Osteoblast (primary cell): ENCODE results near the gene CGNL1. TPM values are rescaled to one million over a fixed set of nuclear protein-coding genes. Genes with fewer than 3 reads are reported as not detected.

Experiments used
- DNase-seq: peaks from one replicate; pipeline ENCODE4 v3.0.0; 2011; ENCODE audit warnings: low spot score, mixed read lengths; ENCODE audit not compliant: insufficient read length; ENCODE audit errors: missing footprints
- H2AFZ ChIP-seq: 2 replicates; pipeline ENCODE4 v1.6.0; 2011; ENCODE audit warnings: mild to moderate bottlenecking, low read length
- H3K27ac ChIP-seq: 2 replicates; pipeline ENCODE4 v1.5.1; 2011; ENCODE audit warnings: mild to moderate bottlenecking, low read depth, low read length, moderate library complexity
- H3K27me3 ChIP-seq: 2 replicates; pipeline ENCODE4 v1.6.0; 2012; ENCODE audit warnings: mild to moderate bottlenecking, control low read depth, inconsistent platforms, low read length, moderate library complexity; ENCODE audit not compliant: insufficient read depth
- H3K36me3 ChIP-seq: 2 replicates; pipeline ENCODE4 v1.5.1; 2011; ENCODE audit warnings: mild to moderate bottlenecking, low read length, control low read depth, moderate library complexity; ENCODE audit not compliant: insufficient read depth
- H3K4me1 ChIP-seq: 2 replicates; pipeline ENCODE4 v1.5.1; 2011; ENCODE audit warnings: mild to moderate bottlenecking, low read length, control low read depth, moderate library complexity; ENCODE audit not compliant: insufficient read depth
- H3K4me2 ChIP-seq: 2 replicates; pipeline ENCODE4 v1.6.0; 2011; ENCODE audit warnings: mild to moderate bottlenecking, low read length; ENCODE audit not compliant: insufficient read depth
- H3K4me3 ChIP-seq: fragments of 200-600 bp; sonication (generic); 3 replicates; pipeline ENCODE4 v1.5.1; 2012; ENCODE audit warnings: mild to moderate bottlenecking, low read length, inconsistent platforms; ENCODE audit not compliant: insufficient read depth
- H3K79me2 ChIP-seq: 2 replicates; pipeline ENCODE4 v1.6.0; 2012; ENCODE audit warnings: mild to moderate bottlenecking, low read length, control low read depth, inconsistent platforms; ENCODE audit not compliant: insufficient read depth
- H3K9me3 ChIP-seq: 2 replicates; pipeline ENCODE4 v1.5.1; 2011; ENCODE audit warnings: low read depth, low read length, control low read depth
- H4K20me1 ChIP-seq: 2 replicates; pipeline ENCODE4 v1.6.0; 2012; ENCODE audit warnings: mild to moderate bottlenecking, low read length, control low read depth; ENCODE audit not compliant: insufficient read depth
- total RNA-seq: library from RNA; depleted of rRNA; stranded (reverse); fragments of >200 nt; gene quantifications from 2 replicates; pipeline ENCODE4 v1.2.3, GENCODE V29; 2012
- TF ChIP-seq, protein P1 (sequence below): IDR thresholded peaks from 2 replicates; pipeline ENCODE4 v1.5.1; 2011; ENCODE audit warnings: mild to moderate bottlenecking, low read depth, low read length, moderate library complexity; ENCODE audit errors: extremely low read depth

The CGNL1 gene
- total RNA-seq, 1 donor = 1.1 TPM

DNA sequence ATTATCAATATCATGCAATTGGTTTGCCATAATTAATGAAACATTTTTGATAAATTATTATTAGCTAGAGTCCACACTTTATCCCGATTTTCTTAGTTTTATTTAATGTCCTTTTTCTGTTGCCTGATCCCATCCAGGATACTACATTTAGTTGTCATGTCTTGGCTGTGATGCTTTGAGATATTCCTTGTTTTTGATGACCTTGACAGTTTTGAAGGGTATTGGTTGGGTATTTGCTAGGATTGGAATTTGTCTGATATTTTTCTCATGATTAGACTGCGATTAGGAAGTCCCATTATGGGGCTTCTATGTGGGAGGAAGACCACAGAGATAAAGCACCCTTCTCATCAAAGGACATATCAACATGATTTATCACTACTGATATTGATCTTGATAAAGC is 43.0 kb downstream of the CGNL1 start:
- Histone ChIP-seq H3K4me3 (no peak overlapping the region), H3K79me2 (no peaks in the 10 kb centered on the region), H3K27me3 (peaks cover 27% of the 10 kb centered on the region), H3K4me2 (no peak overlapping the region), H4K20me1 (no peaks in the 10 kb centered on the region), H3K4me1 (peaks cover 10% of the 10 kb centered on the region), H3K27ac (no peak overlapping the region), H2AFZ (no peak overlapping the region), H3K9me3 (no peaks in the 10 kb centered on the region), H3K36me3 (no peaks in the 10 kb centered on the region)
- DNase-seq = no peak
- TF ChIP-seq, protein P1, sequence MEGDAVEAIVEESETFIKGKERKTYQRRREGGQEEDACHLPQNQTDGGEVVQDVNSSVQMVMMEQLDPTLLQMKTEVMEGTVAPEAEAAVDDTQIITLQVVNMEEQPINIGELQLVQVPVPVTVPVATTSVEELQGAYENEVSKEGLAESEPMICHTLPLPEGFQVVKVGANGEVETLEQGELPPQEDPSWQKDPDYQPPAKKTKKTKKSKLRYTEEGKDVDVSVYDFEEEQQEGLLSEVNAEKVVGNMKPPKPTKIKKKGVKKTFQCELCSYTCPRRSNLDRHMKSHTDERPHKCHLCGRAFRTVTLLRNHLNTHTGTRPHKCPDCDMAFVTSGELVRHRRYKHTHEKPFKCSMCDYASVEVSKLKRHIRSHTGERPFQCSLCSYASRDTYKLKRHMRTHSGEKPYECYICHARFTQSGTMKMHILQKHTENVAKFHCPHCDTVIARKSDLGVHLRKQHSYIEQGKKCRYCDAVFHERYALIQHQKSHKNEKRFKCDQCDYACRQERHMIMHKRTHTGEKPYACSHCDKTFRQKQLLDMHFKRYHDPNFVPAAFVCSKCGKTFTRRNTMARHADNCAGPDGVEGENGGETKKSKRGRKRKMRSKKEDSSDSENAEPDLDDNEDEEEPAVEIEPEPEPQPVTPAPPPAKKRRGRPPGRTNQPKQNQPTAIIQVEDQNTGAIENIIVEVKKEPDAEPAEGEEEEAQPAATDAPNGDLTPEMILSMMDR = no peak

DNA sequence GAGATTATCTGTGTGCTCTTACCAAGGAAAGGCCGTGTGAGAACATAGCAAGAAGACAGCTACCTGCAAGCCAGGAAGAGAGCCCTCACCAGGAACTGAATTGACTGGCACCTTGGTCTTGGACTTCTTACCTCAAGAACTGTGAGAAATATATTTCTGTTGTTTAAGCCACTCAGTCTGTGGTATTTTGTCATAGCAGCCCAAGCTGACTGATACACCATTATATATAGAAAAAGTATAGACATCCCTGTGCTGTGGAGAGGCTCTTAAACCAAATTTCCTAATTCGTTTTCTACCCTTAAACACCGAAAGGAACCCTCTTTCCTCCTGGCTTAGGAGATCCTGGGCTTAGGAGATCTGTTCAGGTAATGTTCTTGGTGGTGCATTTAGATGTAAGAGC is 44.8 kb downstream of the CGNL1 start:
- DNase-seq = no peak
- Histone ChIP-seq H3K79me2 (no peaks in the 10 kb centered on the region), H3K27ac (no peak overlapping the region), H2AFZ (no peak overlapping the region), H3K27me3 (peaks cover 11% of the 10 kb centered on the region), H3K4me3 (no peak overlapping the region), H3K4me1 (peaks cover 10% of the 10 kb centered on the region), H4K20me1 (no peaks in the 10 kb centered on the region), H3K36me3 (no peaks in the 10 kb centered on the region), H3K9me3 (no peaks in the 10 kb centered on the region), H3K4me2 (no peak overlapping the region)
- TF ChIP-seq, protein P1 = no peak

DNA sequence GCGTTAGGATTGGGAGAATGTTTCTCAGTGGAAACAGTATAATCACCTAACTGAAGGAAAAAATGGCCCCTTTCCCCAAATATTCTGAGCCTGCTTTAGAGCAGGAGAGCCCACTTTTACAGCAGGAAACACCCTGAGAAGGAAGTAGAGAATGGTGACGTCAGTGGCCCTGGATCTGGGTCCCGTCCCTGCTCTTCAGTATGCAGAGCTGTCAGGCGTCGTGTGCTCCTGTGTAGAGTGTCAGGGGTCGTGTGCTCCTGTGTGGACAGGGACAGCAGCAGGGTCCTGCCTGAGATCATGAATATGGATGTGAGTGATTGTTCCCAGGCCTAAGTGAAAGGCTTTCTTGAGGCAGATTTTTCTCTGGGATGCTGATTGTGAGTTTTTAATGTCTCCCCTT is 45.2 kb downstream of the CGNL1 start:
- TF ChIP-seq, protein P1 = no peak
- Histone ChIP-seq H3K27me3 (peaks cover 9% of the 10 kb centered on the region), H2AFZ (no peak overlapping the region), H3K79me2 (no peaks in the 10 kb centered on the region), H4K20me1 (no peaks in the 10 kb centered on the region), H3K36me3 (no peaks in the 10 kb centered on the region), H3K4me1 (peaks cover 10% of the 10 kb centered on the region), H3K4me3 (no peak overlapping the region), H3K27ac (no peak overlapping the region), H3K4me2 (no peak overlapping the region), H3K9me3 (no peaks in the 10 kb centered on the region)
- no peak for DNase-seq

DNA sequence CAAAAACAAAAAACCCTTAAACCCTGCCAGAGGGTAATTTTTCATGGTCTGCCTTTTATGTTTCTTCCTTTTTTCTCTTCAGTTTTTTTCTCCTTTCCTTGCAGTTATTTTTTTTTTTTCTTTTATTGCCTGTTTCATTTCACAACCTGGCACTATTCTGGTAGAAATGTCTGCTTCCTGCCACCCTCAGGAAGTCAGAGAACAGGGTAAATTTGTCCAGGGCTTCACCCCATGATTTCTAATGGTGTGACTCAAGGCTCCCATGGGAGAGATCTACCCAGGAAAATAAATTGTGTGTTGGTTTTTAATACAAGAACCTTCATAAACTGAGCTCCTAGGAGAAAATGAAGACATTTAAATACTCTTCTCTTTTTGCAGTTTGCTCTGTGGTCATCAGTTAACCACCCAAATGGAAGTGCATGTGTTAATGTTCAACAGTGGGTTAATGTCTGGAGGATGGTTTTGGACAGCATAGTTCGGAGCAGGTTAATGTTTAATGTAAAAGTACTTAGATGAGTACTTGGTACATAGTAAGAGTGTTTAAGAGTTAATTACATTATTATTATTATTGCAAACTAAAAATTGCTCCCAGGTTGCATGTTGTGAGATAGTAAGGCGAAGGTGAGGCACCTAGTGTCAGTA is 45.9 kb downstream of the CGNL1 start:
- H3K4me2 ChIP-seq = no peak overlapping the region
- no peak overlapping the region for H3K4me3 ChIP-seq
- DNase-seq = peak; percentile 86
- no peaks in the 10 kb centered on the region for H4K20me1 ChIP-seq
- TF ChIP-seq, protein P1 = no peak
- H3K79me2 ChIP-seq = no peaks in the 10 kb centered on the region
- H3K9me3 ChIP-seq = no peaks in the 10 kb centered on the region
- H2AFZ ChIP-seq = no peak overlapping the region
- no peak overlapping the region for H3K27ac ChIP-seq
- peaks cover 8% of the 10 kb centered on the region for H3K27me3 ChIP-seq
- H3K4me1 ChIP-seq = peaks cover 14% of the 10 kb centered on the region
- no peaks in the 10 kb centered on the region for H3K36me3 ChIP-seq
